Heart left ventricle (tissue), 13 donors: ENCODE data around the gene FAM171A2.

Experiments used
- CTCF ChIP-seq, 12 donors: fragments of 200-600 bp; sonication (generic) in 4 of 12; IDR thresholded peaks; one replicate each; pipeline versions ENCODE4 v1.5.0 to v1.8.0; 2018 to 2022; ENCODE audit warnings: antibody characterized with exemption in 12 of 12, mild to moderate bottlenecking in 5 of 12
- POLR2A ChIP-seq, 2 donors: fragments of 450-650 bp; IDR thresholded peaks; one replicate each; pipeline ENCODE4 v1.6.1; 2017; ENCODE audit warnings: antibody characterized with exemption in 2 of 2, mild to moderate bottlenecking in 2 of 2, moderate library complexity in 2 of 2
- donor health status: ischemic (EF 13 %, LVEDD 7.1; RV severe dilation, severe dysfunction).
- donor health status: DM: no; HTN: yes; CAD: no.
- donor health status: DM: no; HTN: no; CAD: no.
- donor health status: ischemic (EF 25% LVEDD 6.9; RV normal size, moderate dysfunction).
- donor health status: ischemic (EF 25% LVEDD 5.7; RV mildly dilated, moderate dysfunction).
- donor health status: ischemic (EF 35%, LVEDD 5.7; RV mildly dilated, moderate dysfunction).
- donor health status: nonischemic (EF 11% LVEDD 7.7; RV severe dilation, severe dysfunction).
- donor health status: DM: yes; HTN: yes; CAD: no.
- donor health status: PGD.
- donor health status: ischemic (EF 29% LVEDD 5.4; RV normal size, mild dysfunction).
- donor health status: nonischemic (EF 23%, LVEDD 6.1; RV moderate dilation, normal function).

DNA sequence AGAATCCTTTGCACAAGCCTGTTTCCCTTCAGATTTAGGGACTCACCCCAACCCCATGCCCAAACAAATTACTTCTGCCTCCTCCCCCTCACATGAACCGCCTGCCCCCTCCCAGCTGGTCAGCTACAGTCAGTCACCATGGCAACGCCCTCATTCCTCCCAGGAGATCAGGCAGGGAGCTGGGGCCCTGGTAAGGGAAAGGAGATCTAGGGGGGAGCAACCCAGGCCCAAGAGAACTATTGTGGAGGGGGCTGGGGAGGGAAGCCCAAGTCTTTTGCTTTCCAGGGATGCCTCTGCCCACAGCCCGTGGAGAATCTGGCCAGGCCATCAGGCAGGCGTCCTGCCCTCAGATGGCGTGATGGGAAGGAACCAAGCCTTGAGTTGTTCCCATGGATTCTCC is 2.8 kb downstream of the FAM171A2 start:
- TF ChIP-seq POLR2A (IDR thresholded peaks at IDR 0.05) (no peak), CTCF (IDR thresholded peaks at IDR 0.05) (no peak)
